ENCODE data around the gene ACTR2. TPM values are rescaled to one million over a fixed set of nuclear protein-coding genes. Genes with fewer than 3 reads are reported as not detected.
"Not testable (repeated sequence)": the region's sequence is repeated elsewhere in the genome, so short reads cannot be mapped to it uniquely, and the experiment has no call there.

The ACTR2 gene
- total RNA-seq: 213 and 217 TPM in 2 replicates
- long read RNA-seq, transcript ACTR2-201 (9 exons, 3,861 nt): major isoform, 291 of 341 reads
- long read RNA-seq, partial matches to known transcripts: 8 of 341 reads
- long read RNA-seq, other reads (novel, unspliced or antisense): 42 of 341 reads

DNA sequence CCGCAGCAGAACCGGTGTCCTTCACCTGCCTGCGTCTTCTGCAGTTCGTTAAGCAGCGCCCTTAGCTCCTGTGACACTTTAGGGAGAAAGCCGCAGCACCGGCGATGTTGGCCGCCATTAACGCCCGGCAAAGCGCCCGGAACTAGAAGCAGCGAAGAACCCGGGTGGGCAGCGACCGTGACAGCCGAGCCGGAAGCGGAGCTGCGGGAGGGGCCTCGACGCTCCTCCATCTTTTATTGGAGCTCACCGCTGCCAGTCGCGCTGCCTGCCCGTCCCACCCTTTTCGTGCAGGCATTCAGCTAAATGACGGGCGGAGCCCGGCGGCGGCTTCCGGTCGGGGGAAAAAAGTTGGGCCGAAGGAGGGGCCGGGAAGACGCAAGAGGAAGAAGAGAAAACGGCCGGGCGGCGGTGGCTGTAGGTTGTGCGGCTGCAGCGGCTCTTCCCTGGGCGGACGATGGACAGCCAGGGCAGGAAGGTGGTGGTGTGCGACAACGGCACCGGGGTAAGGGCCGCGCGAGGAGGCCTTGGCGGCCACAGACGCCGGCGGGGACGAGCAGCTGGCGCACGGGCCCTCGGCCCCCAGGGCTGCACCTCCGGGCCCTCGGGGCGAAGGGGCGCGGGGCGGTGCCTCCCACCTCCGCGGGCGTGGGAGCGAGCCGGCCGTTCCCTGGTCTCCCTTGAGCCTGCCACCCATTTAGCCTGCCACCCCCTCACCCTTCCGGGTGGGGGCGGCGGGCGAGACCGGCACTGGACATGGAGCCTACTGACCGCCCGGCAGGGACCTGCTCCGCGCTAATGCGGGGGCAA lies at the start of gene ACTR2:
ACTR2 (plus strand) TSS at position 376 of the 807 bp plus-strand sequence; CDS start at position 455, 79 bp downstream.
- H3K4me3 Mint-ChIP-seq: peak within 1 kb of the TSS; percentile 97
- H3K9me3 Mint-ChIP-seq: no peaks in the 10 kb centered on the region
- no peaks in the 10 kb centered on the region for H3K27me3 Mint-ChIP-seq (ENCODE audit: low read depth)
- TF ChIP-seq, protein P1, sequence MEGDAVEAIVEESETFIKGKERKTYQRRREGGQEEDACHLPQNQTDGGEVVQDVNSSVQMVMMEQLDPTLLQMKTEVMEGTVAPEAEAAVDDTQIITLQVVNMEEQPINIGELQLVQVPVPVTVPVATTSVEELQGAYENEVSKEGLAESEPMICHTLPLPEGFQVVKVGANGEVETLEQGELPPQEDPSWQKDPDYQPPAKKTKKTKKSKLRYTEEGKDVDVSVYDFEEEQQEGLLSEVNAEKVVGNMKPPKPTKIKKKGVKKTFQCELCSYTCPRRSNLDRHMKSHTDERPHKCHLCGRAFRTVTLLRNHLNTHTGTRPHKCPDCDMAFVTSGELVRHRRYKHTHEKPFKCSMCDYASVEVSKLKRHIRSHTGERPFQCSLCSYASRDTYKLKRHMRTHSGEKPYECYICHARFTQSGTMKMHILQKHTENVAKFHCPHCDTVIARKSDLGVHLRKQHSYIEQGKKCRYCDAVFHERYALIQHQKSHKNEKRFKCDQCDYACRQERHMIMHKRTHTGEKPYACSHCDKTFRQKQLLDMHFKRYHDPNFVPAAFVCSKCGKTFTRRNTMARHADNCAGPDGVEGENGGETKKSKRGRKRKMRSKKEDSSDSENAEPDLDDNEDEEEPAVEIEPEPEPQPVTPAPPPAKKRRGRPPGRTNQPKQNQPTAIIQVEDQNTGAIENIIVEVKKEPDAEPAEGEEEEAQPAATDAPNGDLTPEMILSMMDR (conservative IDR thresholded peaks at IDR 0.05): no peak
- peak; percentile 91 for DNase-seq (ENCODE audit: low read depth, low spot score)
- H3K4me1 Mint-ChIP-seq: peaks cover 27% of the 10 kb centered on the region
- peak within 1 kb of the TSS; percentile 96 for H3K27ac Mint-ChIP-seq (ENCODE audit: unreplicated experiment)
- no peaks in the 10 kb centered on the region for H3K36me3 Mint-ChIP-seq (ENCODE audit: low read depth)

DNA sequence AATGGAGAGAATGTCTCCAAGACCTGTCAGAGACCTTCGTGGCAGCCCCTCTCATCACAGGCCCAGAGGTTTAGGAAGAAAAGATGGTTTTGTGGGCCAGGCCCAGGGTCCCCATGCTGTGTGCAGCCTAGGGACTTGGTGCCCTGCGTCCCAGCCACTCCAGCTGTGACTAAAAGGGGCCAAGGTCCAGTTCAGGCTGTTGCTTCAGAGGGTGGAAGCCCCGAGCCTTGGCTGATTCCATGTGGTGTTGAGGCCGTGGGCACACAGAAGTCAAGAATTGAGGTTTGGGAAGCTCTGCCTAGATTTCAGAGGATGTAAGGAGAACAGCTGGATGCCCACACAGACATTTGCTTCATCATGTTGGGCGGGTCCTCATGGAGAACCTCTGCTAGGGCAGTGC lies 45.1 kb upstream of the ACTR2 start:
- no peak for DNase-seq (ENCODE audit: low read depth, low spot score)
- no peak overlapping the region for H3K27ac Mint-ChIP-seq (ENCODE audit: unreplicated experiment)
- H3K4me3 Mint-ChIP-seq: no peak overlapping the region
- H3K27me3 Mint-ChIP-seq (ENCODE audit: low read depth): no peaks in the 10 kb centered on the region
- peaks cover 7% of the 10 kb centered on the region for H3K4me1 Mint-ChIP-seq
- H3K9me3 Mint-ChIP-seq: no peaks in the 10 kb centered on the region
- no peaks in the 10 kb centered on the region for H3K36me3 Mint-ChIP-seq (ENCODE audit: low read depth)
- TF ChIP-seq, protein P1 (conservative IDR thresholded peaks at IDR 0.05): no peak

DNA sequence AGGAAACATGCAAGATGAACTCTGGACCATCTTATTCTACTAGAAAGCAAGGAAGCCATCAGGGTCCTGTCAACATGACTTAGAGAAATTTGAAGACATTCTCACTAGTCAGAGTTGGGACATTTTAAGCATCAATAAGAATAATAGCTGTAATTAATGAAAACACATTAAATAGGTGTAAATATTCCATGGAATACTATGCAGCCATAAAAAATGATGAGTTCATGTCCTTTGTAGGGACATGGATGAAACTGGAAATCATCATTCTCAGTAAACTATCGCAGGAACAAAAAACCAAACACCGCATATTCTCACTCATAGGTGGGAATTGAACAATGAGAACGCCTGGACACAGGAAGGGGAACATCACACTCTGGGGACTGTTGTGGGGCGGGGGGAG lies 44.2 kb upstream of the ACTR2 start:
- not testable (repeated sequence) for H3K4me1 Mint-ChIP-seq; H3K4me3 Mint-ChIP-seq; H3K9me3 Mint-ChIP-seq; H3K27me3 Mint-ChIP-seq (ENCODE audit: low read depth); DNase-seq (ENCODE audit: low read depth, low spot score); H3K36me3 Mint-ChIP-seq (ENCODE audit: low read depth); H3K27ac Mint-ChIP-seq (ENCODE audit: unreplicated experiment)

DNA sequence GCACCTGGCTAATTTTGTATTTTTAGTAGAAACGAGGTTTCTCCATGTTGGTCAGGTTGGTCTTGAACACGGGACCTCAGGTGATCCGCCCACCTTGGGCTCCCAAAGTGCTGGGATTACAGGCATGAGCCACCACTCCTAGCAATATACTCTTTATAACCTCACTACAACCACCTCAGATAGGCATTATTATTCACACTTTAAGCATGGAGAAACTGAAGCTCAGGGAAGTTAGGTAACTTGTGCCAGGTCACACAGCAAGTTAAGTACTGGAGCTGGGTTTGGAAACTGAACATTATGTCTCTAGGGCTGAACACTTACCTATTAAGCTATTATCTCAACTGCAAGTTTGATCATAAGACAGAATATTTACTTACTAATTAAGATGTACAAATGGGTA lies 42.6 kb upstream of the ACTR2 start:
- Mint-ChIP-seq H3K36me3 (ENCODE audit: low read depth) (no peaks in the 10 kb centered on the region), H3K27me3 (ENCODE audit: low read depth) (no peaks in the 10 kb centered on the region), H3K4me3 (no peak overlapping the region), H3K27ac (ENCODE audit: unreplicated experiment) (no peak overlapping the region), H3K9me3 (no peaks in the 10 kb centered on the region), H3K4me1 (peaks cover 7% of the 10 kb centered on the region)
- no peak for DNase-seq (ENCODE audit: low read depth, low spot score)
- TF ChIP-seq, protein P1 (conservative IDR thresholded peaks at IDR 0.05): no peak

DNA sequence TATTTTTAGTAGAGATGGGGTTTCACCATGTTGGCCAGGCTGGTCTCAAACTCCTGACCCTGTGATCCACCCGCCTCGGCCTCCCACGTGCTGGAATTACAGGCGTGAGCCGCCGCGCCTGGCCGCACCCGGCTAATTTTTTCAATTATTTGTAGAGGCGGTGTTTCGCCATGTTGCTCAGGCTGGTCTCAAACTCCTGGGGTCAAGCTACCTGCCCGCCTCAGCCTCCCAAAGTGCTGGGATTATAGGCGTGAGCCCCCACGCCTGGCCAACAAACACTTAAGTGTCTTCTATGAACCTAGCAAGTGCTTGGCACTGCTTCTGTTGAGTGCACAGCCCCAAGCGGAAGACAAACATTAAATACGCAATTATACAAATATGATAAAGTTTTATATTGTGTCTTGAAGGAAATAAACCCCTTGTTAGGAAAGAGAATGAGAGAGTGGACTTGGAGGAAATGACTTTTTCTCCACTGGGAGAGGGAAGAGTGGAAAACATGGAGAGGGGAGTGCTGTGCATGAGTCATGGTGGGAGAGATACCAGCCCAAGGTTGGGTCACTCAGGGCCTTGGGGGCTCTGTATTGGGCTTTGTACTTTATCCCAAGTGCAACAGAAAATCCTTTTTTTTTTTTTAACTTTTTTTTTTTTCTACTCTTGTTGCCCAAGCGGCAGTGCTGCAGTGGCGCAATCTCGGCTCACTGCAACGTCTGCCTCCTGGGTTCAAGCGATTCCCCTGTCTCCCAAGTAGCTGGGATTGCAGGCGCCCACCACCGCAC lies 41.4 kb upstream of the ACTR2 start:
- no peaks in the 10 kb centered on the region for H3K27me3 Mint-ChIP-seq (ENCODE audit: low read depth)
- H3K4me1 Mint-ChIP-seq: peaks cover 7% of the 10 kb centered on the region
- H3K36me3 Mint-ChIP-seq (ENCODE audit: low read depth): no peaks in the 10 kb centered on the region
- H3K4me3 Mint-ChIP-seq: no peak overlapping the region
- no peaks in the 10 kb centered on the region for H3K9me3 Mint-ChIP-seq
- no peak overlapping the region for H3K27ac Mint-ChIP-seq (ENCODE audit: unreplicated experiment)
- TF ChIP-seq, protein P1 (conservative IDR thresholded peaks at IDR 0.05): no peak
- no peak for DNase-seq (ENCODE audit: low read depth, low spot score)

All from neural crest cell (in vitro differentiated cells).